Caco-2 (cell line): ENCODE data around the gene GMPPA. TPM values are rescaled to one million over a fixed set of nuclear protein-coding genes. Genes with fewer than 3 reads are reported as not detected.

Experiments
- BruUV-seq: library from RNA; stranded (reverse); fragments of 400-500 nt; replicated peaks from 2 replicates; lab custom pipeline; 2021; lab: Mats Ljungman, UMichigan
- CTCF ChIA-PET: fragments of 300-600 bp; sonication (Branson Sonifier 250); formaldehyde crosslinking; loops from one replicate; lab custom pipeline; 2022; ENCODE audit warnings: antibody characterized with exemption; lab: Charles Lee
- POLR2A ChIA-PET: fragments of 300-600 bp; sonication (Branson Sonifier 250); formaldehyde crosslinking; loops from one replicate; lab custom pipeline; 2022; ENCODE audit warnings: antibody characterized with exemption; lab: Charles Lee
- DNase-seq, 2 experiments: peaks; one replicate each; pipeline versions ENCODE4 v3.0.0 to v3.0.0-alpha.2; 2020 to 2022
- H3K27me3 ChIP-seq: replicated peaks from 2 replicates; pipeline ENCODE4 v1.6.0; 2011; ENCODE audit warnings: low read length; ENCODE audit not compliant: control insufficient read depth, insufficient read depth
- H3K36me3 ChIP-seq: 2 replicates; pipeline ENCODE4 v1.5.1; 2011; ENCODE audit warnings: low read length; ENCODE audit not compliant: control insufficient read depth, insufficient read depth
- H3K4me1 ChIP-seq: fragments of 250-450 bp; sonication (Bioruptor Pico); 2 replicates; pipeline ENCODE4 v1.5.1; 2020; ENCODE audit warnings: mild to moderate bottlenecking
- H3K4me3 ChIP-seq: 2 replicates; pipeline ENCODE4 v1.5.1; 2011; ENCODE audit warnings: low read depth, mild to moderate bottlenecking, control low read depth, low read length
- H3K9me3 ChIP-seq: fragments of 250-450 bp; sonication (Bioruptor Pico); 2 replicates; pipeline ENCODE4 v1.5.1; 2020; ENCODE audit warnings: mild to moderate bottlenecking, moderate library complexity
- H3K27ac Mint-ChIP-seq: one replicate; pipeline ENCODE4 v1.8.0; 2022; ENCODE audit warnings: mixed read lengths; ENCODE audit not compliant: unreplicated experiment
- H3K27me3 Mint-ChIP-seq: one replicate; pipeline ENCODE4 v1.8.0; 2022; ENCODE audit warnings: mixed read lengths; ENCODE audit not compliant: insufficient read depth, unreplicated experiment
- H3K36me3 Mint-ChIP-seq: one replicate; pipeline ENCODE4 v1.8.0; 2022; ENCODE audit warnings: mild to moderate bottlenecking, mixed read lengths; ENCODE audit not compliant: insufficient read depth, unreplicated experiment
- H3K4me1 Mint-ChIP-seq: one replicate; pipeline ENCODE4 v1.8.0; 2022; ENCODE audit warnings: low read depth, mixed read lengths; ENCODE audit not compliant: unreplicated experiment
- H3K4me3 Mint-ChIP-seq: one replicate; pipeline ENCODE4 v1.8.0; 2022; ENCODE audit warnings: mild to moderate bottlenecking, moderate library complexity, mixed read lengths; ENCODE audit not compliant: unreplicated experiment
- H3K9me3 Mint-ChIP-seq: one replicate; pipeline ENCODE4 v1.8.0; 2022; ENCODE audit warnings: mixed read lengths; ENCODE audit not compliant: unreplicated experiment
- intact Hi-C: fragments of 100-400 bp; cut with micrococcal nuclease; formaldehyde crosslinking; loops from one replicate; pipeline ENCODE4 v1.10.0; 2022; ENCODE audit not compliant: unreplicated experiment
- total RNA-seq: library from RNA; stranded (reverse); gene quantifications from 2 replicates; pipeline ENCODE4 v1.2.3, GENCODE V29; 2022
- TF ChIP-seq, protein P1 (sequence below), 2 experiments: fragments of 200-600 bp in 1 of 2; IDR thresholded peaks; 1 replicate in 1 of 2; 2 replicates in 1 of 2; pipeline versions ENCODE4 v1.5.1 to v1.8.0; 2011 to 2022; ENCODE audit warnings: antibody characterized with exemption in 1 of 2, control low read depth in 1 of 2, inconsistent platforms in 1 of 2, low read depth in 1 of 2, low read length in 1 of 2, mild to moderate bottlenecking in 1 of 2, moderate library complexity in 1 of 2; ENCODE audit not compliant: insufficient read depth in 1 of 2, severe bottlenecking in 1 of 2, unreplicated experiment in 1 of 2

The GMPPA gene
- total RNA-seq, 1 experiment from 2014 or later: 53.7 TPM

DNA sequence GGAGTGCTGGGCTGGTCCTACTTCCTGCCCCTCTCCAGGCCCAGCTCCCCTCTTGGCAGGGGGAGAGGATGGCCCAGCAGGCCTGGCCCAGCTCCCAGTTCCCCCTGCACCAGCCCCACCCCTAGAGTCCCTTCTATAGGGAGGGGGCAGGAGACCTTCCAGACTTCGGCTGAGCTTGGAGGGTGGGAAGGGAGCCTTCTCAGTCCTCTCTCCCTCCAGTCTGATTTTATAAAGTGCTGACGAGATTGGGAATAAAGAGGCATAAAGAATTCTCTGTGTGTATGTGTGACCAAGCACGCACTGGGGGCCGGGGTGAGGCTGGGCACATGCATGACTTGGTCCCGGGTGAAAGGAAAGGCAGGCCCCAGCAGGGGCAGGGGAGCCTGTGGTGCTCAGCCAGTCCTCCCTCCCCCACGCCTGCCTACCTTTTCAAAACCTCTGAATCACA is 39.8 kb downstream of the GMPPA start:
- no peak overlapping the region for H3K4me3 ChIP-seq
- H3K27me3 ChIP-seq: no peaks in the 10 kb centered on the region
- Mint-ChIP-seq H3K27ac (no peak overlapping the region), H3K9me3 (no peaks in the 10 kb centered on the region), H3K4me3 (no peak overlapping the region), H3K36me3 (peaks cover 22% of the 10 kb centered on the region), H3K27me3 (no peaks in the 10 kb centered on the region), H3K4me1 (no peaks in the 10 kb centered on the region)
- H3K36me3 ChIP-seq: peaks cover 8% of the 10 kb centered on the region
- no peaks in the 10 kb centered on the region for H3K9me3 ChIP-seq
- POLR2A ChIA-PET: no interaction called here
- CTCF ChIA-PET: no interaction called here
- H3K4me1 ChIP-seq: peaks cover 16% of the 10 kb centered on the region
- intact Hi-C loops: no loop called here
- TF ChIP-seq, protein P1, sequence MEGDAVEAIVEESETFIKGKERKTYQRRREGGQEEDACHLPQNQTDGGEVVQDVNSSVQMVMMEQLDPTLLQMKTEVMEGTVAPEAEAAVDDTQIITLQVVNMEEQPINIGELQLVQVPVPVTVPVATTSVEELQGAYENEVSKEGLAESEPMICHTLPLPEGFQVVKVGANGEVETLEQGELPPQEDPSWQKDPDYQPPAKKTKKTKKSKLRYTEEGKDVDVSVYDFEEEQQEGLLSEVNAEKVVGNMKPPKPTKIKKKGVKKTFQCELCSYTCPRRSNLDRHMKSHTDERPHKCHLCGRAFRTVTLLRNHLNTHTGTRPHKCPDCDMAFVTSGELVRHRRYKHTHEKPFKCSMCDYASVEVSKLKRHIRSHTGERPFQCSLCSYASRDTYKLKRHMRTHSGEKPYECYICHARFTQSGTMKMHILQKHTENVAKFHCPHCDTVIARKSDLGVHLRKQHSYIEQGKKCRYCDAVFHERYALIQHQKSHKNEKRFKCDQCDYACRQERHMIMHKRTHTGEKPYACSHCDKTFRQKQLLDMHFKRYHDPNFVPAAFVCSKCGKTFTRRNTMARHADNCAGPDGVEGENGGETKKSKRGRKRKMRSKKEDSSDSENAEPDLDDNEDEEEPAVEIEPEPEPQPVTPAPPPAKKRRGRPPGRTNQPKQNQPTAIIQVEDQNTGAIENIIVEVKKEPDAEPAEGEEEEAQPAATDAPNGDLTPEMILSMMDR (IDR thresholded peaks at IDR 0.05; ENCODE audit: insufficient read depth in 1 of 2, low read depth in 1 of 2, low read length in 1 of 2, severe bottlenecking in 1 of 2, unreplicated experiment in 1 of 2): no peak
- DNase-seq: no peak
- no TSS peak for BruUV-seq

DNA sequence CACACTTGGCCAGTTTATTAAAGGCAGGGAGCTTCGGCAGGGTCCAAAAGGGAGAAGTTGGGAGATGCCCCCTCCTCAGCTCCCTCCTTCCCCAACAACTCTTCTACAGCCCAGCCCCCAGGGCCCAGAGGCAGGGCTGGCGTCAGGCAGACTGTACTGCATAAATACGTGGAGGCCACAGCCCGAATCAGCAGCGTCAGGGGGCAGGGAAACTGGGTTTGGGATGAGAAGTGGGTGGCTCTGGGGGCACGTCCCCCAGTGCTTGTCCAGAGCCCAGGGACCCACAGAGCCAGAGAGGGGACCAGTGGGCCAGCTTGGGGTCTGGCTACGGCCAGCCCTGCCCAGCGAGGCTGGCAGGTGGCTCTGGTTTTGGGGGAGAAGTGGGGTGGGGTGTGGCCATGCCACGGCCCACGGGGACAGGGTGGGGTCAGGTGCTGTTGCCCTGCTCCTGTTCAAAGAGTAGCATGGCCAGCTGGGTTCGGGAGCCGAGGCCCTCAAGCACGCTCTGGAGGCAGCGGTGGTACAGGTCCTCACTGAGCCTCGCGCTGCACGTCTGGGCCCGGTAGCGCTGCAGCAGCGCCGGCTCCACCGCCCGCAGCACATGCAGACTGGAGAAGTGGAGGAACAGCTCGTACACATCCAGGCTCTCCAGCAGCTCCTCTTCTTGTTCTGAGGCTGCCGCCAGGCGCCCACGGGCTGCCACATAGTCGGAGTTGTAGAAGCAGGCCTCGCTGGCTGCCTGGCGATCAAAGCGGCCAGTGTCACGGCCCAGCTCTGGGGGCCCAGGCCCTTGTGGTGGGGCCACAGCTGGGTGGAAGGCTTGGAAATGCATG is 40.5 kb downstream of the GMPPA start:
- H3K9me3 Mint-ChIP-seq: no peaks in the 10 kb centered on the region
- no peaks in the 10 kb centered on the region for H3K4me1 Mint-ChIP-seq
- intact Hi-C loops: no loop called here
- Histone ChIP-seq H3K4me1 (peaks cover 16% of the 10 kb centered on the region), H3K36me3 (peaks cover 8% of the 10 kb centered on the region), H3K9me3 (no peaks in the 10 kb centered on the region), H3K27me3 (no peaks in the 10 kb centered on the region), H3K4me3 (no peak overlapping the region)
- ChIA-PET CTCF (interaction anchor here (0.6 kb wide), 1 partner anchor 112 kb away, joined by 9 read pairs; no protein-coding TSS in a partner anchor), POLR2A (interaction anchor here (0.6 kb wide), 1 partner anchor 41 kb away, joined by 8 read pairs; the partner anchor contains the start of gene GMPPA)
- no peak overlapping the region for H3K4me3 Mint-ChIP-seq
- BruUV-seq: no TSS peak
- TF ChIP-seq, protein P1 (IDR thresholded peaks at IDR 0.05; ENCODE audit: insufficient read depth in 1 of 2, low read depth in 1 of 2, low read length in 1 of 2, severe bottlenecking in 1 of 2, unreplicated experiment in 1 of 2): no peak
- no peaks in the 10 kb centered on the region for H3K27me3 Mint-ChIP-seq
- no peak for DNase-seq
- H3K27ac Mint-ChIP-seq: no peak overlapping the region
- peaks cover 29% of the 10 kb centered on the region for H3K36me3 Mint-ChIP-seq

DNA sequence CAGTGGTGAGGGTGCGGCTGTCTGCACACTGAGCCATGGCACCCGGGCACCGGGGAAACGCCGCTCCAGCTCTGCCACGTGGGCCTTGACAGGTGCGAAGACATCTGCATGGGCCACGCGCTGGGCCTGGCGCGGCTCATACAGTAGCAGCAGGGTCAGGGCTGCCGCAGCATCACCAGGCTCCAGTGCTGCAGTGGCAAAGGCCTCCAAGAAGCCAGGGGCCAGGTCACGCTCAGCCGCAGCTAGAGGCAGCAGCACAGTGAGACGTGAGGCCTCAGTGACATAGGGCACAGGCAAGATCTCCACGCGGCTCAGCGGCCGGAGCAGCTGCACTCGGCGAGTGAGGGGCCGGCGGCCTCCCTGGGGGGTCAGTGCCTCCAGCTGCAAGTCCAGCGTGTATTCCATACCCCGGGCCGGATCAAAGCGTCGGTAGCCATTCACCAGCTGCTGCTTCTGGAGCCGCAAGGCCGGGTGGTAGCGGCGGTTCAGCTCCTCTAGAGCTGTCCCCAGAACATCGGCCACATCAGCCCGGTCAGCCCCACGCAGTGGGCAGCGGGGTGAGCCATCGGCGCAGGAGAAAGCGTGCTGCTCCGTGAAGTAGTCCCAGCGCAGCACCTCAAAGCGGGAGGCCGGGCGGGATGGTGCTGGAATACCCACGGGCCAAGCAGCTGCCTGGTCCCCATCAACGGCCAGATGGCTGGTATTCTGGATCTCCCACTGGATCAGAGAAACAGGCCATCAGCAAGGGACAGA is 41.4 kb downstream of the GMPPA start:
- no peaks in the 10 kb centered on the region for H3K27me3 Mint-ChIP-seq
- no peak overlapping the region for H3K27ac Mint-ChIP-seq
- intact Hi-C loops: no loop called here
- Histone ChIP-seq H3K36me3 (peaks cover 8% of the 10 kb centered on the region), H3K4me1 (peaks cover 24% of the 10 kb centered on the region), H3K4me3 (no peak overlapping the region), H3K9me3 (no peaks in the 10 kb centered on the region), H3K27me3 (no peaks in the 10 kb centered on the region)
- POLR2A ChIA-PET: interaction anchor here (0.6 kb wide), 1 partner anchor 42 kb away, joined by 8 read pairs; the partner anchor contains the start of gene GMPPA
- no peak for DNase-seq
- no peaks in the 10 kb centered on the region for H3K9me3 Mint-ChIP-seq
- TF ChIP-seq, protein P1 (IDR thresholded peaks at IDR 0.05; ENCODE audit: insufficient read depth in 1 of 2, low read depth in 1 of 2, low read length in 1 of 2, severe bottlenecking in 1 of 2, unreplicated experiment in 1 of 2): no peak
- no peaks in the 10 kb centered on the region for H3K4me1 Mint-ChIP-seq
- H3K36me3 Mint-ChIP-seq: peaks cover 34% of the 10 kb centered on the region
- BruUV-seq: no TSS peak
- no peak overlapping the region for H3K4me3 Mint-ChIP-seq
- CTCF ChIA-PET: interaction anchor here (1.2 kb wide), 1 partner anchor 44 kb away, joined by 4 read pairs; a partner anchor contains a TSS
